ENCODE measurements around the gene CFAP77.
"Not testable (repeated sequence)": the region's sequence is repeated elsewhere in the genome, so short reads cannot be mapped to it uniquely, and the experiment has no call there.

The CFAP77 gene

DNA sequence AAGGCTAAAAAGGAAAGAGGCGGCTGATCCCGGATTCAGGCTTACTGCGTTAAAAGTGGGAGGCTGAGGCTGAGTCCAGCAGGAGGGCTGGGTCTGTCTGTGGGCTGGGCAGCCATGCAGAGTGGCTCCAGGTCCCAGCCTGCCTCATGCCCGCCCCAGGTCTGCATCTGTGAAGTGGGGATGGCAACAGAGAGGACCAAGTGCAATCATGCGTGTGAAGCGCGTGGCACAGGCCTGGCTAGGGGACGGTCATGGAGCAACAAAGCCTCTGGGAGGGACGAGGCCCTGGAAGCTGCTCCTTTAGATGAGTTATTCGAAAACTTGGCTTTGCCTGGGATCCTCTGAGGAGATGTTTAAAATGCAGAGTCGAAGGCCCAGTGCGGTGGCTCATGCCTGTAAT is 142.0 kb downstream of the CFAP77 start:
- no peak for DNase-seq

DNA sequence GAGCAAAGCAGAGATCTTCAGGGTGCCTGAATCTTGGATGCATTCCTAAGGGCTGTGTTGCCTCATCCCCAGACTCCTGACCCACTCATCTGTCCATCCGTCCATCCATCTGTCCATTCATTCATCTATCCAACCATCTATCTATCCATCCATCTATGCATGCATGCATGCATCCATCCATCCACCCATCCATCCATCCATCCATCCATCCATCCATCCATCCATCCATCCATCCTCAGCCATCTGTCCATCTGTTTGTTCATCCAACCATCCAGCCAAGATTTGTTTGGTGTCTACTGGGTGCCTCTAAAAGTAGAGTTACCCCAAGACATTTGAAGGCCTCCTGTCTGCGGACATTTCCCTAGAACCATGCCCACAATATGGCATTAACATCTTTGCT is 144.7 kb downstream of the CFAP77 start:
- no peak for DNase-seq

DNA sequence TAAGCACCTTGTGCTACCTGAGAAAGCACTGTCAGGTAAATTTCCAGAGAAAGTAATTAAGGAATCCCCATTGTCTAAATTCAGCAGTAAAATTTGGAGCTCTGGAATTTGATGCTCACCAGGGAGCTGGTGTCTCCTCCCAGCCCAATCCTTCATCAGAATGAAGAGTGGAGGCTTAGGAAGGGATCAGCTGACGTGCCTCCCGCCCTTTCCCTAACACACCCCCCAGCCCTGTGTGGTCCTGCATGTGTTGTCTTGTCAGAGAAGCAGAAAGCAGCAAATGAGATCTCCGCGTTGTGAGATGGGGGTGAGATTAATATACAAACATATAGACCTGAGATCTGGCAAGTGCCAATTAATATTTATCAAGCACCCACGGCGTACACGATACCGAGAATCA is 145.5 kb downstream of the CFAP77 start:
- no peak for DNase-seq

DNA sequence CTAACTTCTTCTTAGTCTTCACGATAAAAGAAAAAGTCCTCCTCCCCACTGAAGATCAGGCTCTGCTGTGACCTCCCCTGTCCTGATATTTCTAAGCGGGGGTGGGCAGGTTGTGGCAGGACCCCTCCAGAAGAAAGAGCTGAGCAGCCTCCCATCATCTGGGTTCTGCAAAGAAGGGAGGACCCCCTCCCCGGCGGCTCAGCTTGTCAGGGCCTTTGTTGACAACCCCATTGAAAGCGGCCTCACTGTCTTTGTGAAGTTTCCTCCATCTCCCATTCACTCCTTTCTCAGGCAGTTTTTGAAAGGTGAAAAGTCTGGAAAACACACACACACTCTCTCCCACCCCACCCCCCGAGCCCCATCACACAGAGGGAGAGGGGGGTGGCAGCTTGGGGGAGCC is 146.2 kb downstream of the CFAP77 start:
- no peak for DNase-seq

DNA sequence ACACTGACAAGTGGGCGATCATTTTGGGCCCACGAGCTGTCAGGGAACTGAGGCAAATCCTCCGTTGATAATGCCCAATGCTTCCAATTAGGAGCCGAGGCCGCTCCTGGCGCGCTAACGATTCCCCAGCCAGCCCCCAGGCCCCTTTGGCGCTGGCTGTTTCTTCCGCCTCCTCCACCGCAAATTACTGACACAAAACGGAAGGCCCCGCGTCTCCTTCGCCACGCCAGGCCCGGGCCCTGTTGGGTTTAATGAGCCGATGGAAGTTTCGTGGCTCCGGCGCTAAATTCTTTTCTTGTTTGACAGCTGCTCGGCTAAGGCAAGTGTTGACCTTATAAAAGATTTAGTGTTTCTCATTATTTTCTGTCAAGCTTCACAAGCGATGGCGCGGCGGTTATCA is 146.7 kb downstream of the CFAP77 start:
- no peak for DNase-seq

DNA sequence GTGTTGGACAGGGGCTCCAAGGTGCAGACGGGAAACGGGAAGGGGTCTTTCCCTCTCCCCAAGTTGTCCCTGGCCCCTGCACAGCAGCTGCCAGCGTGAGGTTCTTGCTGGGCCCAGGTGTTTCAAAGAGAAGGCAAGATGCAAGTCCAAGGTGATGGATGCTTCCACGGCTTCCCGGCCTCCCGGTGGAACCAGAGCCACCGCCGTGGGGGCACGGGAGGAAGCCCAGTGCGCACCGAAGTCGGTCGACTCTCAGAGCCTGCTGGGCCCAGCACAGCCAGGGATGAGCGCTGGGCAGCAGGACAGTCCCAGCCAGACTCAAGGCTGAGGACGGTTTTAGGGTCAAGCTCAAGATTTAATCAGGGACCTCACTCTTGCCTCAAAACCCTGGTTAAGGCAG is 147.1 kb downstream of the CFAP77 start:
- no peak for DNase-seq

DNA sequence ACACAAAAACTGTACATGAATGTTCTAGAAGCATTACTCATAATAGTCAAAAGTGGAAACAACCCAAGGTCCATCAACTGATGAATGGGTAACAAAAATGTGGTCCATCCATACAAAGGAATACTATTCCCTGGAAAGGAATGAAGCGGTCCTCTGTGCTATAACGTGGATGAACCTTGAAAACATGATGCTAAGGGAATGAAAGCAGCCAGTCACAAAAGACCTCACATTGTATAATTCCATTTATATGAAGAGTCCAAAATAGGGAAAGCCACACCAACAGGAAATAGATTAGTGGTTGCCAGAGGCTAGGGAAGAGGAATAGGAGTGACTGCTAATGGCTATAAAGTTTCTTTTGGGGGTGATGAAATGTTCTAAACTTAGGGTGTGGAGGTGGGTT is 149.7 kb downstream of the CFAP77 start:
- no peak for DNase-seq

DNA sequence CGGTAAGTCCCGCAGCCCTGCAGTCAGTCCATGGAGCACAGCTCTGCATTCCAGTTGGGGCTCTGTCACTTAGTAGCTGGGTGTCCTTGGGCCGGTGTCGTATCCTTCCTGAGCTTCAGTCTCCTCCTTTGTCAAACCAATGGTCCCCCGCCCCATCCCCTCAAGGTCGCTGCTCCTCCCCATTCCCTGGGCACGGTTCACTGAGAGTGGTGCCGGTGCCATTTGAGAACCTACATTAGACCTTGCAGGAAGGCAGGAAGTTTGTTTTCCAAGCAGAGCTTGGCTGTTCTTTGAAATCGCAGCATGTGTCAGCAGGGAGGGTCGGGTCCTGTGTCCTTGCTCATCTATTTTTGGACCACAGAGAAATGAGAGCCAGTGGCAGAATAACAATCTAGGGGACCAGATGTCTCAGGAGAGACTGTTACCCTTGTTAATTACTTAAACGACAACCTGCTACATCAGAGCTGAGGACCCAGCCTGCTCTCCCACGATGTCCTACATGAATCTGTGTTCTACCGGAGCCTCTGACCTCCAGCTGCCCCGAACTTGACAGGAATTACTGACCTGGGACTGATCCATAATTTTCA is 150.7 kb downstream of the CFAP77 start:
- no peak for DNase-seq

DNA sequence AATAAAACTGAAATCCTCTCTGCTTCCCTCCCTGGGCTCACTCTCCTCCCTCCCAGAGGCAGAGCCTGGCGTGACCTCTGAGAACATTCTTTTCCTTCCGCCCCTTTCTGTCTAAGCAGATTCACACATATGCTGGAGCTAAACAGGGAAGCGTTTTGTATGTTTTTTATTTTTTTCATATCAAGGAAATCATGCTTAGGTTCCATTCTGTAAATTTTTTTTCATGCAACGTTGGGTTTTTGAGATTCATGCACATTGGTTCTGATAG is 152.2 kb downstream of the CFAP77 start:
- no peak for DNase-seq

DNA sequence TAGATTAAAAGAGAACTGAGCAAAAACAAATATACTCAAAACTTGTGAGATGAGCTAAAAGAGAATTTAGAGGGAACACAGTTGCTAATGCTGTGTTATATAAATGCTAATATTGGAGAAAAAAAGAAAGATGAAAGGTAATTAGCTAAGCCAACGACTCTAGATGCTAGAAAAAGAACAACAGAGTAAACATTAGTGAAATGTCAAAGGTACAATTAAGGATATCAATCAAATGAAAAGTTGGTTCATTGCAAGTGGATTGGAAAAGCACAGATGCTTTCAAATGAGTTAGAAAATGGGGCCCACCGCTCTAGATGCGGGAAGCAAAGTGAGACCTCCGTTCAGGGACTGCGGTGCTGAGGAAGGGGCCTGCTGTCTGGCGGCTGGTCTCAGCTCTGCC is 154.5 kb downstream of the CFAP77 start:
- DNase-seq, result no peak

DNA sequence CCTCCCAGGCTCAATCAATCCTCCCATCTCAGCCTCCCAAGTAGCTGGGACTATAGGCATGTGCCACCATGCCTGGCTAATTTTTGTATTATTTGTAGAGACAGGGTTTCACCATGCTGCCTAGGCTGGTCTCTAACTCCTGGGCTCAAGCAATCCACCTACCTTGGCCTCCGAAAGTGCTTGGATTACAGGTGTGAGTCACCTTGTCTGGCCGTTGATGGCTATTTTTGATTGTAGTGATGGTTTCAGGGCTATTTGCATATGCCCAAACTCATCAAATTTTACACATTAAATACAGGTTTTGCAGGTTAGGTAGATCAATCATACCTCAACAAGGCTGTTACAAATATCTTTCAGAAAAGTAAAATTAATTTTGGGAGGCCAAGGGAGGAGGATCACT is 158.8 kb downstream of the CFAP77 start:
- not testable (repeated sequence) for DNase-seq

DNA sequence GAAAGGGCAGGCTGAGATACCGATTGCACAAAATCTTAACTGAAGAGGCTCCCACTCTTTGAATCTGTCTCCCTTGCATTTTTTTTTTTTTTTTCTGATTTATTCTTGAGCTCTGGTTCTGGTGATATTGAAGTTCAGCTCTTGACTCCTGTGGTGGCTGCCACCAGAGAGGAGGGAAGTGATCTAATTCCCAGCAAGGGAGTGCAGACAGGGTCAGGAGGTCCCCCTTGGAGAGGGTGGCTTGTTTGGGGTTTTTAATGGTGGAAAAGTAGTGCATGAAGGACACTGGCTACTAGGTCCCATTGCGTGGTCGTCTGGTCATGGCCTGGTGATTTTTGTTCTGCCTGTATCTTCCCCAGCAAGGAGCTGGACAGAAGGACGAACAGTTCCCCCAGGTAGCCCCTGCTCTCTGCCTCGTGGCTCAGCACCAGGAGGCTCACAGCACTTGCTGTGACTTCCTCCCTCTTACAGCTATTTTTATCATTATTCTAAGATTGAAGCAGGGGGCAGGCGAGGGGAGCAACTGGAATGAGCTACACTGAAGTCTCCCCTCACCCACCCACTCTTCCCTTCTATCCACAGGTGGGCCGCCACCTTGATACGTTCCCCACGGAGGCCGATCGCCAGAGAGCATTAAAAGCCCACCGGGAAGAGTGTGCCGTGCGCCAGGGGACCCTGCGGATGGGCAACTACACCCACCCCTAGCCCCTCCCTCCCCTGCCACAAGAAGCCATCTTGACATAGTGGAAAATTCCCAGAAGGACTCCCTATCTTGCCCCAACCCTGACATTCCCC is 162.0 kb downstream of the CFAP77 start:
- no peak for DNase-seq

DNA sequence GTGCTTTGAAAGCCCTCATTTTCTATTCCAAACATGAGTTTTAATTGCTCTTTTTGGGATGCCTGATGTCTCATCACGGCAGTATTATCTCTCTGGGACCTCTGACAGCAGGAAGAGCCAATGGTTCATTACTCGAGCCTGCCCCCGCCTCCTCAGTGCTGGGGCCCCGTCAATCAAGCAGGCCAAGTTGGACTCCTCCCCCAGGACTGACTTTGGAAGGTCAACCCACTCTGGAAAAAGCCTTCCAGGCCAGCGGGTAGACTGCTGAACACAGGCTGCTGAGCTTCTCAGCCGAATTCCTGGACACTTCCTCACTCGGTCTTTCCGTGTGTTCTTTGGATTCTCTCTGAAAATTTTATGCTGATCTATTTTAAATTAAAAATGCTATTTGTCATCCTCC is 162.9 kb downstream of the CFAP77 start:
- no peak for DNase-seq

DNA sequence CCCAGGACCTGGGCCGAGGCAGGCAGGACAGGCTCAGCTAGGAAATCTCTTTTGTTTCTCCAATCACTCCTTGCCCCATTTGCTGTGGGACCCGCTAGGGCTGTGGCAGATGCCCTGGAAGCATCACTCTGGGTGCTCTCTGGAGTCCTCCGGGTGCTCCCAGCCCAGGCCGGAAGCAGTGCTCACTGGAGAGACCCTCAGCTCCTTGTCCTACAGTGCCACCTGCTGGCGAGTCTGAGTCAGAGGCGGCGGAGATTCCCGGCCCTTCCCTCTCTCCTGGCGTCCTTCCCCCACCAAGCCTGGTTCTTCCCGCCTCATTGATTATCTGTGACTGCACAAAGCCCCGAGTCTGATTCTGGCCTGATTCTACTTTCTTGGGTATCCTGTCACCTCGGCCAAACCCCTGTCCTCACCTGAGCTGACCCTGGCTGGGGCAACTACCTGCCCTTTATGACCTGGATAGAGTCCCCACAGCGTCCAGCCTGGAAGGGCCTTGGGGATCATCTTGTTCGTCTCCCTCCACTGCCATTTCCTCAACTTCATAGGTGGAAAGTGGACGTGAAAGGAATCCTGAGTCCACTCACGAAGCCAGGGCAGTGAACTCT is 165.1 kb downstream of the CFAP77 start:
- peak; percentile 88 for DNase-seq

DNA sequence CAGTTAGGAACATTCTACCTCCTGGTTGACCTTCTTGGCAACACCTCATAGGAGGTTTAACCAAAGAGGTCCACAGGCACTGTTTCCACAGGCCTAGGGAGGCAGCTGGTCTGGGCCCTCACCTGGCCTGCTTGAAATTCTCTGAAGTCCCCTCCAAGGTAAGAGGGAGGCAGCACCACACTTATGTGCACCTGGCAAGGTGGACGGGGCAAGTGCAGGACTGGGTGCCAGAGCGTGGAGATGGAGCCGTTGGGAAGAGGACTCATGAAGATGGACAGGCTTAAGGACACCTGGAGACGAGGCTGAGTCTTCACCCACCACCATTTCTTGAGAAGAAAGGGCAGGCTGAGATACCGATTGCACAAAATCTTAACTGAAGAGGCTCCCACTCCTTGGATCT is 165.8 kb downstream of the CFAP77 start:
- DNase-seq, result no peak

DNA sequence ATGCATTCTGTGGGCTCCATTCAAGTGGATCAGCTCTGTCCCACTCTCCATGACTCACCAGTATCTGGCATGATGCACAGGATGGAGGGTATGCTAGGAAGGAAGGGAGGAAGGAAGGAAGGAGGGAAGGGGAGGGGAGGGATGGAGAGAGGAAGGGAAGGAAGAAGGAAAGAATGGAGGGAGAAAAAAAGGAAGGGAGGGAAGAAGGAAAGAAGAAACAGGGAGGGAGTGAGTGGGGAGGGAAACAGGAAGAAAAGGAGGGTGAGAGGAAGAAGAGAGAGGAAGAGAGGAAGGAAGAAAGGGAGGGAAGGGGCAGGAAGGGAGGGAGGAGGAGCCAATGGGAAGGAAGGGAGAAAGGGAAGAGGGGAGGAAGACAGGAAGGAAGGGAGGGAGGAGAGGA is 167.1 kb downstream of the CFAP77 start:
- no peak for DNase-seq

DNA sequence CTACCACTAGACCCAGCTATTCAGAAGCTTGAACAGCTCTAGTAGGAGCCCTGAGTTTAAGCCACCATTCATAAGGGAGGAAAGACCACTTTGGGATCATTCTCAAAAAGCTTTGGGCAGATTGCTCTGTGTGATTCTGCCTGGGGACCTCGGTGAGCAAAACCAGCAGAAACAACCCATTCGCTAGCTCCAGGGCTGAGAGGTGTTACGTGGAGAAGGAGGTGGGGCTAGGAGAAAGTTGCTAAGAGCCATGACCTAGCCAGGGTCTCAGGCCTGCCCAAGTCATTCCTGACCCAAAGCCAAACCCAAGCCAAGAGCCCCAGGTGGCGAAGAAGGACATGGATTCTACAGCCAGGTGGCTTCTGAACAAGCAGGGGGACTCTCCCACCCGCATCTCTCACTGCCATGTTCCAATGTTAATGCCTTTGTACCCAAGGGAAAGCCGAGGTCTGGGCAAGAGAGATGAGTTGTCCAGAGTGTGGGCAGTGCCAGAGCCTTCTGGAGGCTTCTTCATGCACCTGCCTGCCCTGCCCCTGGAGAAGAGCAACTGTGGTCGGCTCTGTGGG is 168.4 kb downstream of the CFAP77 start:
- DNase-seq, result no peak

DNA sequence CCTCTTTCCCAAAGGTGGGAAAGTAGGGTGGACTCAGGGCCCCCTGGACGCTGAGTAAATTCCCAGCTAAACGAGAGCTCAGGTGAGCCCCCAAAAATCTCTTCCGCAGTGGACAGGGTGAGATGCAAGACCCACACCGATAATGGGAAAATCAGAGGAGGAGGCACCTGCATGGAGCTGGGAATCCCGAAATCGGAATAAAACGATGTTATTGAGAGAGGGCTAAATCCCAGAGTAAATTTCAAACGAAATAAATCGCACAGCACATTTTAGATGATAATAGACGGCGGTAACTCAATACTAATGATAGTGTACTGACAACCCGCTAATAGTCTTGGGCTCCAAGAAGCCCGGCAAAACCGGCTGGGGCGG is 169.4 kb downstream of the CFAP77 start:
- no peak for DNase-seq

DNA sequence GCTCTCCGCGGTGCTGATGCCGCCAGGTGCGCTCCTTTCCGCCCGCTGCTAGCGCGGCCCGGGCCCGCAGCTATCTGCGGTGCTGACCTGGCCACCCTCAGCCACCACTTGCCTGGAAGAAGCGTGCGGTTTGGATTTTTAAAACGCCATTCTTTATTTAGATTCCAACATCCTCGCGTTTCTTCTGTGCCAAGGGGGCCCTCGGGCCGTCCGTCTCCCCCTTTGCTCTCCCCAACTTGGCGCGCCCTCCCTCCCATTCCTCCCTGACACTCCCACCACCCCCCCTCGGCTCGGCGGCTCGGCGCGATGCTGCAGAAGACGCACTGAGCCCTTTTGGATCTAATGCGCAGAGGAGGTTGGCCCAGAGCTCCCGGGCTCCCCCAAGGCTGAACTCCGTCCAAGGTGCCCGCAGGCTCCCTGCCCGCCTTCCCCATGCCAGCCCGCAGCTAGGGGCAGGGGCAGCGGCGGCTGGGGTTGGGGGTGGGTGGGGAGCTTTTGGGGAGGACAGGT is 172.3 kb downstream of the CFAP77 start, which contains the start of gene BARHL1:
Gene BARHL1, plus strand, starts transcription at position 331 of the 510 bp plus-strand sequence. CDS start 192 bp downstream, outside the sequence.
- DNase-seq, result no peak

DNA sequence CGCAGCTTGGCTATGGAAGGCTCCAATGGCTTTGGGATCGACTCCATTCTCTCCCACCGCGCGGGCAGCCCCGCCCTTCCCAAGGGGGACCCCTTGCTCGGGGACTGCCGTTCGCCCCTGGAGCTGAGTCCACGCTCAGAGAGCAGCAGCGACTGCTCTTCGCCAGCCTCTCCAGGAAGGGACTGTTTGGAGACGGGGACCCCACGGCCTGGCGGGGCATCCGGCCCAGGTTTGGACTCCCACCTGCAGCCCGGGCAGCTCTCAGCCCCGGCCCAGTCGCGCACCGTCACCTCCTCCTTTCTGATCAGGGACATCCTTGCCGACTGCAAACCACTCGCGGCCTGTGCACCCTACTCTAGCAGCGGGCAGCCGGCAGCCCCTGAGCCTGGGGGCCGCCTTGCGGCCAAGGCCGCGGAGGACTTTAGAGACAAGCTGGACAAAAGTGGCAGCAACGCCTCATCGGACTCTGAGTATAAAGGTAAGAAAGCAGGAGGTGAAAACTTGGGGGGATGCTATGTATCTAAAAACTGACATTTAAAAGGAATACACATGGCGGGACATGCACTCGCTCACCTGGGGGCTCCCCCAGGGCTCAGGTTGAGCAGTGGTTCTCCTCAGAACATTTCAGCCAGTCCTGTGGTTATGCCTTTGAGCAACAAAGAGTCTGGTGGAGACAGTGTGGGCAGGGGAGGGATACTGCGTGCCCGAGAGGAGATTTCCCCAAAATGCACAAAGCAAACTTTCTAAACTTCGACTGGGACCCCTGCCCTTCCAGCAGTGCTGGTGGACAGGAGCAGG is 173.0 kb downstream of the CFAP77 start:
- DNase-seq, result no peak

DNA sequence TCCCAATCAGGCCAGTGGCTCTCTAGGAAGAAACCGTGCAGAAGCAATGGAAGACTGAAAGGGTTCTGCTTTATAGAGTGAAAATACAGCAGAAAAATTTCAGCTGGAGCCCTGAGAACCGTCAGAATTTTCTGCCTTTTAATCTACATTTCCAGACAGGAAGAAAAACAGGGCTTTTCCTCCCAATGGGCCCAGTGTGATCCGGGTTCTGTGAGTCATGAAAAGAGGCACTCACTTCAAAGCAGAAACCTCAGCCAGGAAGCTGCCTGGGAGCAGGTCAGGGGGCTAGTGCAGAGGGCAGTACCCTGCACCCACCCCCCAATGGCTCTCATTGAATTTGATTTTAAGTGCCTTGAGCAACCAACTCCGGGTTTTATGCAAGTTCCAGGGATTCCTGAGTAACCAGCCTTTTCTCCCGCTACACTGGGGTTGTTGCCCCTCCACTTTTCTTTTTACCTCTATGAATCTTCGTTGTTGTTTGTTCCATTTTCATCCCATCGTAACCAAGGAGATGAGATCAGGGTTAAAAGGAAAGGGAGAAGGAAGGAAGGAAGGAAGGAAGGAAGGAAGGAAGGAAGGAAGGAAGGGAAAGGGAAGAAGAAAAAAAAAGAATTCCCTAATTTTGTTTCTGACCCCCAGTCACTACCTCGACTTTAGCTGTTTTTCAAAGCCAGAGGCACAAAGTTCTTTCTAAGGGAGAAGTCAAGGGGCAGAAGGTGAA is 173.7 kb downstream of the CFAP77 start:
- no peak for DNase-seq
